DOHH2 (cell line): Measurements from ENCODE around the gene MKX.

Experiments
- EZH2phosphoT487 ChIP-seq: fragments of 200-600 bp; sonication (generic); IDR thresholded peaks from 2 replicates; pipeline ENCODE4 v1.6.1; 2017; ENCODE audit warnings: borderline replicate concordance, mild to moderate bottlenecking, antibody characterized with exemption, low read length, moderate library complexity, mixed read lengths
- TF ChIP-seq, protein P1 (sequence below): fragments of 200-600 bp; sonication (generic); IDR thresholded peaks from one replicate; pipeline ENCODE4 v1.5.1; 2014; ENCODE audit warnings: antibody characterized with exemption, mild to moderate bottlenecking, low read depth, low read length; ENCODE audit not compliant: poor library complexity, severe bottlenecking

GRCh38 chr10:27679369-27679912, 66.2 kb downstream of the MKX start:
- TF ChIP-seq, protein P1, sequence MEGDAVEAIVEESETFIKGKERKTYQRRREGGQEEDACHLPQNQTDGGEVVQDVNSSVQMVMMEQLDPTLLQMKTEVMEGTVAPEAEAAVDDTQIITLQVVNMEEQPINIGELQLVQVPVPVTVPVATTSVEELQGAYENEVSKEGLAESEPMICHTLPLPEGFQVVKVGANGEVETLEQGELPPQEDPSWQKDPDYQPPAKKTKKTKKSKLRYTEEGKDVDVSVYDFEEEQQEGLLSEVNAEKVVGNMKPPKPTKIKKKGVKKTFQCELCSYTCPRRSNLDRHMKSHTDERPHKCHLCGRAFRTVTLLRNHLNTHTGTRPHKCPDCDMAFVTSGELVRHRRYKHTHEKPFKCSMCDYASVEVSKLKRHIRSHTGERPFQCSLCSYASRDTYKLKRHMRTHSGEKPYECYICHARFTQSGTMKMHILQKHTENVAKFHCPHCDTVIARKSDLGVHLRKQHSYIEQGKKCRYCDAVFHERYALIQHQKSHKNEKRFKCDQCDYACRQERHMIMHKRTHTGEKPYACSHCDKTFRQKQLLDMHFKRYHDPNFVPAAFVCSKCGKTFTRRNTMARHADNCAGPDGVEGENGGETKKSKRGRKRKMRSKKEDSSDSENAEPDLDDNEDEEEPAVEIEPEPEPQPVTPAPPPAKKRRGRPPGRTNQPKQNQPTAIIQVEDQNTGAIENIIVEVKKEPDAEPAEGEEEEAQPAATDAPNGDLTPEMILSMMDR: no peak
- TF ChIP-seq EZH2phosphoT487: no peak
